Osteoblast (primary cell): ENCODE measurements around the gene SERINC4. TPM values are rescaled to one million over a fixed set of nuclear protein-coding genes. Genes with fewer than 3 reads are reported as not detected.

ENCODE experiments used
- DNase-seq: peaks from one replicate; pipeline ENCODE4 v3.0.0; 2011; ENCODE audit warnings: low spot score, mixed read lengths; ENCODE audit not compliant: insufficient read length; ENCODE audit errors: missing footprints
- H2AFZ ChIP-seq: 2 replicates; pipeline ENCODE4 v1.6.0; 2011; ENCODE audit warnings: mild to moderate bottlenecking, low read length
- H3K27ac ChIP-seq: 2 replicates; pipeline ENCODE4 v1.5.1; 2011; ENCODE audit warnings: mild to moderate bottlenecking, low read depth, low read length, moderate library complexity
- H3K27me3 ChIP-seq: 2 replicates; pipeline ENCODE4 v1.6.0; 2012; ENCODE audit warnings: mild to moderate bottlenecking, control low read depth, inconsistent platforms, low read length, moderate library complexity; ENCODE audit not compliant: insufficient read depth
- H3K36me3 ChIP-seq: 2 replicates; pipeline ENCODE4 v1.5.1; 2011; ENCODE audit warnings: mild to moderate bottlenecking, low read length, control low read depth, moderate library complexity; ENCODE audit not compliant: insufficient read depth
- H3K4me1 ChIP-seq: 2 replicates; pipeline ENCODE4 v1.5.1; 2011; ENCODE audit warnings: mild to moderate bottlenecking, low read length, control low read depth, moderate library complexity; ENCODE audit not compliant: insufficient read depth
- H3K4me2 ChIP-seq: 2 replicates; pipeline ENCODE4 v1.6.0; 2011; ENCODE audit warnings: mild to moderate bottlenecking, low read length; ENCODE audit not compliant: insufficient read depth
- H3K4me3 ChIP-seq: fragments of 200-600 bp; sonication (generic); 3 replicates; pipeline ENCODE4 v1.5.1; 2012; ENCODE audit warnings: mild to moderate bottlenecking, low read length, inconsistent platforms; ENCODE audit not compliant: insufficient read depth
- H3K79me2 ChIP-seq: 2 replicates; pipeline ENCODE4 v1.6.0; 2012; ENCODE audit warnings: mild to moderate bottlenecking, low read length, control low read depth, inconsistent platforms; ENCODE audit not compliant: insufficient read depth
- H3K9me3 ChIP-seq: 2 replicates; pipeline ENCODE4 v1.5.1; 2011; ENCODE audit warnings: low read depth, low read length, control low read depth
- H4K20me1 ChIP-seq: 2 replicates; pipeline ENCODE4 v1.6.0; 2012; ENCODE audit warnings: mild to moderate bottlenecking, low read length, control low read depth; ENCODE audit not compliant: insufficient read depth
- CTCF ChIP-seq: IDR thresholded peaks from 2 replicates; pipeline ENCODE4 v1.5.1; 2011; ENCODE audit warnings: mild to moderate bottlenecking, low read depth, low read length, moderate library complexity; ENCODE audit errors: extremely low read depth
- total RNA-seq: library from RNA; depleted of rRNA; stranded (reverse); fragments of >200 nt; gene quantifications from 2 replicates; pipeline ENCODE4 v1.2.3, GENCODE V29; 2012

SERINC4 gene
- total RNA-seq, 1 donor, result not detected

- DNase-seq, result no peak
- Histone ChIP-seq H3K27me3 (no peaks in the 10 kb centered on the region), H3K4me3 (no peak overlapping the region), H3K36me3 (peaks cover 64% of the 10 kb centered on the region), H3K4me2 (no peak overlapping the region), H3K79me2 (peaks cover 56% of the 10 kb centered on the region), H3K4me1 (peaks cover 61% of the 10 kb centered on the region), H3K27ac (no peak overlapping the region), H2AFZ (no peak overlapping the region), H4K20me1 (peaks cover 49% of the 10 kb centered on the region), H3K9me3 (no peaks in the 10 kb centered on the region)
- no peak for TF ChIP-seq CTCF
These were observed 3.5 kb downstream of the SERINC4 start for GRCh38 chr15:43796566-43796965.

- Histone ChIP-seq H3K36me3 (peaks cover 61% of the 10 kb centered on the region), H4K20me1 (peaks cover 44% of the 10 kb centered on the region)
These were observed 4.0 kb downstream of the SERINC4 start for GRCh38 chr15:43795997-43796396.

GRCh38 chr15:43795197-43795596 is 4.8 kb downstream of the SERINC4 start:
- no peaks in the 10 kb centered on the region for H3K9me3 ChIP-seq
- peaks cover 61% of the 10 kb centered on the region for H3K36me3 ChIP-seq
- peaks cover 44% of the 10 kb centered on the region for H4K20me1 ChIP-seq
- no peak overlapping the region for H2AFZ ChIP-seq
- H3K27ac ChIP-seq, result no peak overlapping the region
- no peak for DNase-seq
- peaks cover 53% of the 10 kb centered on the region for H3K4me1 ChIP-seq
- TF ChIP-seq CTCF, result no peak
- peaks cover 44% of the 10 kb centered on the region for H3K79me2 ChIP-seq
- no peaks in the 10 kb centered on the region for H3K27me3 ChIP-seq
- no peak overlapping the region for H3K4me2 ChIP-seq
- no peak overlapping the region for H3K4me3 ChIP-seq

More at GRCh38 chr15:43795997-43796396, 4.0 kb downstream of the SERINC4 start:
- H3K27ac ChIP-seq, result no peak overlapping the region
- TF ChIP-seq CTCF, result no peak
- DNase-seq, result no peak
- no peak overlapping the region for H2AFZ ChIP-seq
- H3K79me2 ChIP-seq, result peaks cover 51% of the 10 kb centered on the region
- no peak overlapping the region for H3K4me2 ChIP-seq
- H3K4me3 ChIP-seq, result no peak overlapping the region
- peaks cover 58% of the 10 kb centered on the region for H3K4me1 ChIP-seq
- no peaks in the 10 kb centered on the region for H3K9me3 ChIP-seq
- no peaks in the 10 kb centered on the region for H3K27me3 ChIP-seq

- H3K36me3 ChIP-seq, result peaks cover 54% of the 10 kb centered on the region
- peak; percentile 90 for DNase-seq
- peak overlapping the region; percentile 100 for H3K4me3 ChIP-seq
These were observed 5.6 kb downstream of the SERINC4 start for GRCh38 chr15:43794269-43795037.

More at GRCh38 chr15:43794269-43795037, 5.6 kb downstream of the SERINC4 start:
- no peak overlapping the region for H2AFZ ChIP-seq
- TF ChIP-seq CTCF, result no peak
- H3K27me3 ChIP-seq, result no peaks in the 10 kb centered on the region
- peak overlapping the region; percentile 99 for H3K27ac ChIP-seq
- peaks cover 44% of the 10 kb centered on the region for H4K20me1 ChIP-seq
- peaks cover 52% of the 10 kb centered on the region for H3K4me1 ChIP-seq
- H3K79me2 ChIP-seq, result peaks cover 39% of the 10 kb centered on the region
- no peaks in the 10 kb centered on the region for H3K9me3 ChIP-seq
- peak overlapping the region; percentile 98 for H3K4me2 ChIP-seq
